Measurements from ENCODE around the gene RPL3.

DNA sequence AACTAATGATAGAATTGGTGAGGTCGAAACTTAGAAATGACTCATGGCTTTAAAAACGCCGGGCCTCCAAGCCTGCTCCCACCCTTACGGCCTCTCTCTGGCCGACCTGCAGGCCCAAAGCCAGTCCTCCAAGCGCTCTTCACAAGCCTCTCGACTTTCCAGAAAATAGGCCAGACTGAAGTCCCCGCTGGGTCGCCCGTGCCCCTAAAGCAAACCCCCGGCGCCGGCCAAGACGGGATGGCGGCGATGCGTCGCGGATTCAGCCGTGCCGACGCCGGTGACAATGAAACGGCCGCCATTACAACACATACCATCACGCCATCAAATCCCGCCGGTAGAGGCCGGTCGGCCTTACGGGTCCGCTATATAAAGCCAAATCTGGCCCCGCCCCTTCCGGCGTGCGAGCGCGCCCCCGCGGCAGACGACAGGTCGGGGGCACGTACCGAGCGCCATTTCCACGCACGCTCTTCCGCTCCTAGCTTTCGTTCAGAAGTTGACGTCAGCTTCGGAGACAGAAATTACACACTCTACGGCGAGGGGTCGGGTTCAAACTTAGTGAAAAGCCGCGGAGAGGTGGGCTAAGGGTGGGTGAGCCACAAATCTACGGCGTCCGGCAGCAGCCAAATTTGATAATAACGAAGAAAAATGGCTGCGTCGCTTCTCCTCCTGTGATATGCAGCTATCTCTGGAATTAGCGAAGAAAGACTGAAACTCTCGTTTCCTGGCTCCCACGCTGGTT, at the start of gene RPL3:
- TF ChIP-seq, protein P1, sequence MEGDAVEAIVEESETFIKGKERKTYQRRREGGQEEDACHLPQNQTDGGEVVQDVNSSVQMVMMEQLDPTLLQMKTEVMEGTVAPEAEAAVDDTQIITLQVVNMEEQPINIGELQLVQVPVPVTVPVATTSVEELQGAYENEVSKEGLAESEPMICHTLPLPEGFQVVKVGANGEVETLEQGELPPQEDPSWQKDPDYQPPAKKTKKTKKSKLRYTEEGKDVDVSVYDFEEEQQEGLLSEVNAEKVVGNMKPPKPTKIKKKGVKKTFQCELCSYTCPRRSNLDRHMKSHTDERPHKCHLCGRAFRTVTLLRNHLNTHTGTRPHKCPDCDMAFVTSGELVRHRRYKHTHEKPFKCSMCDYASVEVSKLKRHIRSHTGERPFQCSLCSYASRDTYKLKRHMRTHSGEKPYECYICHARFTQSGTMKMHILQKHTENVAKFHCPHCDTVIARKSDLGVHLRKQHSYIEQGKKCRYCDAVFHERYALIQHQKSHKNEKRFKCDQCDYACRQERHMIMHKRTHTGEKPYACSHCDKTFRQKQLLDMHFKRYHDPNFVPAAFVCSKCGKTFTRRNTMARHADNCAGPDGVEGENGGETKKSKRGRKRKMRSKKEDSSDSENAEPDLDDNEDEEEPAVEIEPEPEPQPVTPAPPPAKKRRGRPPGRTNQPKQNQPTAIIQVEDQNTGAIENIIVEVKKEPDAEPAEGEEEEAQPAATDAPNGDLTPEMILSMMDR (IDR thresholded peaks at IDR 0.05): peak in 2 of 3 experiments; percentile 38 to 41
- peak; percentile 15 for TF ChIP-seq POLR2A (IDR thresholded peaks at IDR 0.05)

Measured in testis (tissue), 2 donors.